ENCODE measurements around the gene TOP3B. TPM values are rescaled to one million over a fixed set of nuclear protein-coding genes. Genes with fewer than 3 reads are reported as not detected.

Gene TOP3B
- total RNA-seq, 6 experiments from 2014 or later, result 13.5 to 20.4 (median 15.6) TPM

DNA sequence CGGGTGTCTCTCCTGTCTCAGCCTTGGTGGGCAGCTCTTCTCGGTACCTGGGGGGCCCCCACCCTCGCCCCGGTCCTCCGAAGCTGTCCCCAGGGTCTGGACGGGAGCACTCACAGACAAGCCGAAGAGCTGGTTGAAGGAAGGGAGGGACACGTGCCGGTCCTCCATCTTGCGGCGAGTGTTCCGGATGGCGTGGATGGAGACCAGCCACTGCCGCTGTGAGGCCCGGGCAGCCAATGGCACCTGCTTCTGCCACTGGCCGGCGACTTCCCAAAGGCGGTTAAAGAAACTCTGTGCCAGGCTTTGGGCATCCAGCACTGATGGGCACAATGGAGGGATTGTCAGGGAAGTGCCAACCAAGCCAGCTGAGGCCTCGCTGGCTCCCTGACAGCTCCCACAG lies 48.7 kb downstream of the TOP3B start:
- TF ChIP-seq, protein P1, sequence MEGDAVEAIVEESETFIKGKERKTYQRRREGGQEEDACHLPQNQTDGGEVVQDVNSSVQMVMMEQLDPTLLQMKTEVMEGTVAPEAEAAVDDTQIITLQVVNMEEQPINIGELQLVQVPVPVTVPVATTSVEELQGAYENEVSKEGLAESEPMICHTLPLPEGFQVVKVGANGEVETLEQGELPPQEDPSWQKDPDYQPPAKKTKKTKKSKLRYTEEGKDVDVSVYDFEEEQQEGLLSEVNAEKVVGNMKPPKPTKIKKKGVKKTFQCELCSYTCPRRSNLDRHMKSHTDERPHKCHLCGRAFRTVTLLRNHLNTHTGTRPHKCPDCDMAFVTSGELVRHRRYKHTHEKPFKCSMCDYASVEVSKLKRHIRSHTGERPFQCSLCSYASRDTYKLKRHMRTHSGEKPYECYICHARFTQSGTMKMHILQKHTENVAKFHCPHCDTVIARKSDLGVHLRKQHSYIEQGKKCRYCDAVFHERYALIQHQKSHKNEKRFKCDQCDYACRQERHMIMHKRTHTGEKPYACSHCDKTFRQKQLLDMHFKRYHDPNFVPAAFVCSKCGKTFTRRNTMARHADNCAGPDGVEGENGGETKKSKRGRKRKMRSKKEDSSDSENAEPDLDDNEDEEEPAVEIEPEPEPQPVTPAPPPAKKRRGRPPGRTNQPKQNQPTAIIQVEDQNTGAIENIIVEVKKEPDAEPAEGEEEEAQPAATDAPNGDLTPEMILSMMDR (IDR thresholded peaks at IDR 0.05), result no peak
- no peak for TF ChIP-seq POLR2A (IDR thresholded peaks at IDR 0.05)
- H3K27ac ChIP-seq, result no peak overlapping the region
- peaks cover 0 to 36% (median 12%) of the 10 kb centered on the region in 4 donors for H3K36me3 ChIP-seq
- H3K27me3 ChIP-seq, result no peaks in the 10 kb centered on the region
- DNase-seq (no peak), ATAC-seq (no peak)
- H3K4me1 ChIP-seq, result peaks cover 0 to 19% (median 8%) of the 10 kb centered on the region in 4 donors
- no peak overlapping the region for H3K4me3 ChIP-seq
- intact Hi-C loops (cut with DNase I), result loop anchor here in 1 of 2 donors (10.0 kb wide), 1 partner anchor 199 kb away; the partner anchor contains the start of gene YPEL1
- no peaks in the 10 kb centered on the region for H3K9me3 ChIP-seq
- WGBS (ENCODE audit: insufficient coverage, low coverage, low lambda C conversion rate, missing lambda C conversion rate), result 100% methylated on average over 1 of the region's 19 CpGs

DNA sequence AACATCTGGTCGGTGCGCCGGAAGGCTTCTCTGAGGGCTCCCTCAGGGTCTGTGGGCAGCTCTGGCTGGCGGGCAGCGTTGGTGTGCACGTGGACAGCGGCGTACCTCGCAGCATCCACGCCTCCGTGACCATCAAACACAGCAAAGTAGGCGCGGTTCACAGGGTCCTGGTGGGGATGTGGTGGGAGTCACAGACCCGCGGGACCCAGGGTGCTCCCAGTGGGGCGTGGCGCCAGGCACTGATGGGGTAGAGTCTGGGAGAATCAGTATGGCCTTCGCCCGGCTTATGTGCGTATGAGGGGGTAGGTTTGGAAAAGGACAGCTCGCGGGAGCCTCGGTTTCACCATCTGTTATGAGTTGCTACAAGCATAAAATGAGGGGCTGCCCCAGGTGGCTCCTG lies 49.2 kb downstream of the TOP3B start:
- H3K9me3 ChIP-seq, result no peaks in the 10 kb centered on the region
- DNase-seq (no peak), ATAC-seq (no peak)
- WGBS (ENCODE audit: insufficient coverage, low coverage, low lambda C conversion rate, missing lambda C conversion rate), result no CpG with 5 or more reads among the region's 23 CpGs
- H3K27me3 ChIP-seq, result no peaks in the 10 kb centered on the region
- peaks cover 0 to 36% (median 12%) of the 10 kb centered on the region in 4 donors for H3K36me3 ChIP-seq
- TF ChIP-seq, protein P1 (IDR thresholded peaks at IDR 0.05), result no peak
- TF ChIP-seq POLR2A (IDR thresholded peaks at IDR 0.05), result no peak
- H3K4me1 ChIP-seq, result peaks cover 0 to 17% (median 7%) of the 10 kb centered on the region in 4 donors
- no peak overlapping the region for H3K4me3 ChIP-seq
- H3K27ac ChIP-seq, result no peak overlapping the region
- intact Hi-C loops (cut with DNase I), result loop anchor here in 1 of 2 donors (10.0 kb wide), 1 partner anchor 199 kb away; the partner anchor contains the start of gene YPEL1

DNA sequence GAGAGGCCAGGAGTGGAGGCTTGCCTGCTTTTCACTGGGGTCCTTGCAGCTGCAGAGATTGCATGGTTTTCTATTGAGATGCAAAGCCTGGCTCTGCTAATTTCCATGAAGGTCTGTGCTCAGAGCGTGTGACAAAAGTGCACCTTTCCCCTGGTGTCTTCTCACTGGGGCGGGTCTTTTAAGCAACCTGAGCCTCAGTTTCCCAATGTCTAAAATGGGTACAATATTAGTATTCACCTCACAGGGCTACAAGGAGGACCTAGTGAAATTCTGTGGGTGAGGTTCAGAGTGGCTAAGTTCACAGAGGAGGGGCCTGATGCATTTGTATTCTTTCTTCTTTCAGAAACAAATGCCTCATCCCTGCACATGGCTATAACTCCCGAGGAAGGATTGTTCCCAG lies 50.2 kb downstream of the TOP3B start:
- intact Hi-C loops (cut with DNase I), result loop anchor here in 1 of 2 donors (10.0 kb wide), 1 partner anchor 198 kb away; the partner anchor contains the start of gene YPEL1
- TF ChIP-seq, protein P1 (IDR thresholded peaks at IDR 0.05), result no peak
- Histone ChIP-seq H3K36me3 (peaks cover 0 to 36% (median 12%) of the 10 kb centered on the region in 4 donors), H3K27me3 (no peaks in the 10 kb centered on the region), H3K9me3 (no peaks in the 10 kb centered on the region), H3K4me1 (peaks cover 0 to 15% (median 6%) of the 10 kb centered on the region in 4 donors), H3K27ac (no peak overlapping the region), H3K4me3 (no peak overlapping the region)
- no peak for ATAC-seq
- WGBS (ENCODE audit: insufficient coverage, low coverage, low lambda C conversion rate, missing lambda C conversion rate), result 83% methylated on average over 1 of the region's 3 CpGs
- no peak for DNase-seq

DNA sequence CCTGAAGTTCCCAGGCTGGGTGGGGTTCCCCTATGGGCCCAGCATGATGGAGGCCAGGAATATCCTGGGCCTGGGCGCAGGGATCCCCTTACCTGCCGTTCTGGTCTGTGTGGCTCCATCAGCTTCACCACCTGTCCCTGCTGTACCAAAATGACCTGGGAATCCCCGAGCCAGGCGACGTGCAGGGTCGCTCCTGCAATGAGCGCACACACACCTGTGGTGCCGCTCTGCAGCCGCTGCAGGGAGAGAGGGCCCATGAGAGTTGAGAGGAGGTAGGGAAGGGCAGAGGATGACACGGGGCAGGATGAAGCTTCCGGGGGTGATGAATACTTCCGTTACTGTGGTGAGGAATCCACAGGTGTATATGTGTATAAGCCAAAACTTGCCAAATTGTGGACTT lies 51.5 kb downstream of the TOP3B start:
- TF ChIP-seq POLR2A (IDR thresholded peaks at IDR 0.05), result no peak
- TF ChIP-seq, protein P1 (IDR thresholded peaks at IDR 0.05), result no peak
- Histone ChIP-seq H3K36me3 (peaks cover 0 to 36% (median 12%) of the 10 kb centered on the region in 4 donors), H3K4me3 (no peak overlapping the region), H3K27me3 (no peaks in the 10 kb centered on the region), H3K27ac (no peak overlapping the region), H3K9me3 (no peaks in the 10 kb centered on the region), H3K4me1 (peaks cover 0 to 9% (median 4%) of the 10 kb centered on the region in 4 donors)
- intact Hi-C loops (cut with DNase I), result loop anchor here in 1 of 2 donors (10.0 kb wide), 1 partner anchor 196 kb away; the partner anchor contains the start of gene YPEL1
- 89% methylated on average over 3 of the region's 12 CpGs for WGBS (ENCODE audit: insufficient coverage, low coverage, low lambda C conversion rate, missing lambda C conversion rate)
- DNase-seq (no peak), ATAC-seq (no peak)

Measured in right lobe of liver (tissue), 6 donors.